OCI-LY7 (cell line): ENCODE data around the gene PLCXD1.

Experiments
- CTCF ChIP-seq: fragments of 200-600 bp; sonication (generic); conservative IDR thresholded peaks from 2 replicates; pipeline ENCODE4 v1.5.1; 2014; ENCODE audit warnings: mild to moderate bottlenecking, antibody characterized with exemption, low read length, moderate library complexity, mixed read lengths
- EZH2phosphoT487 ChIP-seq: fragments of 200-600 bp; sonication (generic); IDR thresholded peaks from 2 replicates; pipeline ENCODE4 v1.6.1; 2018; ENCODE audit warnings: low read depth, borderline replicate concordance, mild to moderate bottlenecking, mixed run types, antibody characterized with exemption, low read length, moderate library complexity, mixed read lengths

GRCh38 chrX:333611-334311, 52.6 kb downstream of the PLCXD1 start:
- TF ChIP-seq CTCF = no peak
- TF ChIP-seq EZH2phosphoT487 = no peak
